Omental fat pad (tissue), 4 donors: ENCODE measurements around the gene ACOX2. TPM values are rescaled to one million over a fixed set of nuclear protein-coding genes. Genes with fewer than 3 reads are reported as not detected.

ENCODE experiments used
- ATAC-seq: fragments of 150-250 bp; one replicate; pipeline ENCODE4 v1.9.1; 2016; ENCODE audit warnings: mild to moderate bottlenecking, moderate library complexity; ENCODE audit not compliant: low FRiP score
- DNase-seq: peaks from one replicate; pipeline ENCODE4 v3.0.0-alpha.2; 2019; ENCODE audit warnings: low spot score
- total RNA-seq, 4 donors: library from RNA; depleted of rRNA; stranded (reverse); fragments of >200 nt; gene quantifications; one replicate each; pipeline ENCODE4 v1.1.0, GENCODE V29; 2016
- TF ChIP-seq, protein P1 (sequence below), 3 donors: fragments of 450-650 bp; IDR thresholded peaks; one replicate each; pipeline ENCODE4 v1.5.1; 2016 to 2017; ENCODE audit warnings: antibody characterized with exemption in 3 of 3, mild to moderate bottlenecking in 3 of 3, moderate library complexity in 2 of 3

ACOX2 gene
- total RNA-seq, 4 donors from 2014 or later = 10.4 to 26.8 (median 15.3) TPM

DNA sequence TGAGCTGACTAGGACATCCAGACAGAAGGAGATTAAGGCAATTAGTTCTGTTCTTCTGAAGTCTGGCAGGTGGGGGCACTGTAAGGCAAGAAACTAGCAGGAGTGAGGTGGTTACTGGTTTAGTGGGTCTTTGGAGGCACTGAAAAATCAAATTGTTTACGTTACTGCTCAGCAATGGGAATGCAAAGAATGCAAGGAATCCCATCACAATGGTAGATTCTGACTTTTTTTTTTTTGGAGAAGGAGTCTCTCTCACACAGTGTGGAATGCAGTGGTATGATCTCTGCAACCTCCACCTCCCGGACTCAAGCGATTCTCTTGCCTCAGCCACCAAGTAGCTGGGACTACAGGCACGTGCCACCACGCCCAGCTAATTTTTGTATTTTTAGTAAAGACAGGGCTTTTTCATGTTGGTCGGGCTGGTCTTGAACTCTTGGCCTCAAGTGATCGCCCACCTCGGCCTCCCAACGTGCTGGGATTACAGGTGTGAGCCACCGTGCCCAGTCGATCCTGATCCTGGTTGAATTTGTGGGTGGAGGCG is 23.9 kb upstream of the ACOX2 start:
- TF ChIP-seq, protein P1, sequence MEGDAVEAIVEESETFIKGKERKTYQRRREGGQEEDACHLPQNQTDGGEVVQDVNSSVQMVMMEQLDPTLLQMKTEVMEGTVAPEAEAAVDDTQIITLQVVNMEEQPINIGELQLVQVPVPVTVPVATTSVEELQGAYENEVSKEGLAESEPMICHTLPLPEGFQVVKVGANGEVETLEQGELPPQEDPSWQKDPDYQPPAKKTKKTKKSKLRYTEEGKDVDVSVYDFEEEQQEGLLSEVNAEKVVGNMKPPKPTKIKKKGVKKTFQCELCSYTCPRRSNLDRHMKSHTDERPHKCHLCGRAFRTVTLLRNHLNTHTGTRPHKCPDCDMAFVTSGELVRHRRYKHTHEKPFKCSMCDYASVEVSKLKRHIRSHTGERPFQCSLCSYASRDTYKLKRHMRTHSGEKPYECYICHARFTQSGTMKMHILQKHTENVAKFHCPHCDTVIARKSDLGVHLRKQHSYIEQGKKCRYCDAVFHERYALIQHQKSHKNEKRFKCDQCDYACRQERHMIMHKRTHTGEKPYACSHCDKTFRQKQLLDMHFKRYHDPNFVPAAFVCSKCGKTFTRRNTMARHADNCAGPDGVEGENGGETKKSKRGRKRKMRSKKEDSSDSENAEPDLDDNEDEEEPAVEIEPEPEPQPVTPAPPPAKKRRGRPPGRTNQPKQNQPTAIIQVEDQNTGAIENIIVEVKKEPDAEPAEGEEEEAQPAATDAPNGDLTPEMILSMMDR (IDR thresholded peaks at IDR 0.05) = no peak
- DNase-seq = no peak
- no peak for ATAC-seq

DNA sequence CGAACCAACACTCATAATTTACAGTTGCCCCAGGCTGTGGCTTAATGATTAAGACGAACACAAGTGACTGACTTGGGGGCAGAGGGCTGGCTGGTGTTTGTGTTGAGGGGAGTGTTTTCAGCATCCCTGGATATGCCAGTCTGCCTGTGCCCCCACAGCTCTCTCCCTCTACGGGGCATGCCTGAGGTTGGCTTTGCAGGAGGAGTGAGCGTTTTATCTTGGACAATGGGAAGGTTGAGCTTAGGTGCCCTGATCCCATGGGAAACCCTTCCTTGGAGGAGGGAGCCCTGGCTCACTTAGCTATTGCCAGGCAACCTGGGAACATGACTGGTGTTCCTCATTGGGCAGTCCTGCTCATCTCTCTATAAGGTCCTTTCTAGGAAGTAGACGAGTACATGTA is 22.6 kb upstream of the ACOX2 start:
- DNase-seq (no peak), ATAC-seq (no peak)
- TF ChIP-seq, protein P1 (IDR thresholded peaks at IDR 0.05) = no peak

- ATAC-seq (no peak), DNase-seq (no peak)
- TF ChIP-seq, protein P1 (IDR thresholded peaks at IDR 0.05) = no peak
Measured at GRCh38 chr3:58557491-58557890, 20.5 kb upstream of the ACOX2 start.

DNA sequence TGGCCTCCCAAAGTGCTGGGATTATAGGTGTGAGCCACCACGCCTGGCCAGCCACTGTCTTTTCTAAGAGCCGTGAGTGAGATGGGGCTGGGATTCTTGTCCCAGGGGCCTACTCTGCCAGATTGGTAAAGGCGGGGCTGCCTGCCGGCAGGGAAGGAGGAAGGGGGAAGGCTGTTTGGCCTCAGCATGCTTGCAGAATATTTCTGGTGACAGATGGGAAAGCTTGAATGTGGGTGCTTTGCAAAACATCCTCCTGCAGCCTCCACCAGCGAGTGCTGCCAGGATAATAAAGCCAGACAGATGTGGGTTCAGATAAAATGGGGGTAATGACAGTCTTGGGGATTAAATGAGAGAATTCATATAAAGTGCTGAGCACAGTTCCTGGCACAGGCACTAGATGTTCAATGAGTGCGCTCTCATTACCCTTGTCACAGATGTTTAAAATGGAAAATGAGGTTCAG is 19.8 kb upstream of the ACOX2 start:
- ATAC-seq (no peak), DNase-seq (no peak)

DNA sequence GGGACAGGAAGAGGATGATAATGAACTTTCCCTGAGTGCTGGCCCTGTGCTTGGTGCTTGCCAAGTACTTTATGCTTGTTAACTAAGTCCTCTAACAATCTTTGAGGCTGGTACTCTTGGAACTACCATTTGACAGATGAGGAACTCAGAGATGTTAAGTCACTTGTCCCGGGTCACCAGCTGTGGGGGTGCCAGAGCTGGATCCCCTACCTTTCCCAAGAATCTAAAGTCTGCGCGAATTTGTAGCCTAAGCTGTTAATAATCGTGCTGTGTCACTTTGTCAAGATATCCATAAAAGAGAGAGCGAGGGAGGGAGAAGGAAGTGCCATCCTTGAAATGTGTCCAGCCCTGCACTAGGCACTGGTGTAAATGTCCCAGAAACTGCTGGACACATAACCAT is 19.0 kb upstream of the ACOX2 start:
- ATAC-seq = no peak
- TF ChIP-seq, protein P1 (IDR thresholded peaks at IDR 0.05) = no peak
- no peak for DNase-seq

More for the DNA sequence above, 19.8 kb upstream of the ACOX2 start:
- TF ChIP-seq, protein P1 (IDR thresholded peaks at IDR 0.05) = no peak

DNA sequence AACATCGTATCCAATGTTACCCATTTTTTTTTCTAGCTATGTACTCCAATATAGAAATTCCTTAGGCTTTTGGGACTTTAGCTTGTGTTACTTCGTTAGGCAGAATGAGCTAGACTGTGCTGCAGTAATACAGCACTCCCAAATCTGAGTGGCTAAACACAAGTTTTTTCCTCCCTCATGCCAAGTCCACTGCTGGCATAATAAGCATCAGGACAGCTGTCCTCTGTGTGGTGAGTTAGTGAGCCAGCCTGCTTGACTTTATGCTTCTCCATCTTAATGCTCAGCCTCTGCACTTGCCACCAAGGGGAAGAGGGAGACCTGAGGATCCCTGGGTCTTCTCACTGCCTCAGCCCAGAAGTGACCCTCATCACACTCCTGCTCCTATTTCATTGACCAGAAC is 18.2 kb upstream of the ACOX2 start:
- no peak for DNase-seq
- ATAC-seq = no peak
- TF ChIP-seq, protein P1 (IDR thresholded peaks at IDR 0.05) = no peak

DNA sequence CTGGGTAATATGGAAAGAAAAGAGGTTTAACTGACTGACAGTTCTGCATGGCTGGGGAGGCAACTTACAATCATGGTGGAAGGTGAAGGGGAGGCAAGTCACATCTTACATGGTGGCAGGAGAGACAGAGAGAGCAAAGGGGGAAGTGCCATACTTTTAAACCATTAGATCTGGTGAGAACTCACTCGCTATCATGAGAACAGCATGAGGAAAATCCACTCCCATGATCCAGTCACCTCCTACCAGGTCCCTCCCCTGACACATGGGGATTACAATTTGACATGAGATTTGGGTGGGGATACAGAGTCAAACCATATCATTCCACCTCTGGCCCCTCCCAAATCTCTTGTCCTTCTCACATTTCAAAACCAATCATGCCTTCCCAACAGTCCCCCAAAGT is 16.0 kb upstream of the ACOX2 start:
- TF ChIP-seq, protein P1 (IDR thresholded peaks at IDR 0.05) = no peak
- ATAC-seq (no peak), DNase-seq (no peak)
